Erythroblast (primary cell): ENCODE measurements around the gene ERBB4.
A peak's percentile ranks its signal among the peaks of the same experiment; 100 is the strongest.

ENCODE experiments used
- DNase-seq, 2 experiments: peaks; one replicate each; lab custom pipeline; 2025; lab: John Stamatoyannopoulos, UW
- GATA1 ChIP-seq: IDR thresholded peaks from 2 replicates; pipeline ENCODE4 v1.6.1; 2011; ENCODE audit warnings: low read depth, mild to moderate bottlenecking, control low read depth, low read length, moderate library complexity
- POLR2A ChIP-seq: IDR thresholded peaks from 2 replicates; pipeline ENCODE4 v1.6.1; 2011; ENCODE audit warnings: mild to moderate bottlenecking, low read length

Gene ERBB4

GRCh38 chr2:211468877-211469663 lies 1069.5 kb downstream of the ERBB4 start:
- no peak for TF ChIP-seq POLR2A
- TF ChIP-seq GATA1: no peak
- no peak for DNase-seq

GRCh38 chr2:211468217-211468616 lies 1070.4 kb downstream of the ERBB4 start:
- no peak for DNase-seq
- TF ChIP-seq GATA1 (no peak), POLR2A (no peak)

GRCh38 chr2:211463397-211463796 lies 1075.2 kb downstream of the ERBB4 start:
- TF ChIP-seq POLR2A (no peak), GATA1 (no peak)
- no peak for DNase-seq

- no peak for DNase-seq
- TF ChIP-seq POLR2A: no peak
- no peak for TF ChIP-seq GATA1
Measured at GRCh38 chr2:211458974-211459373, 1079.6 kb downstream of the ERBB4 start.

GRCh38 chr2:211457325-211457724 lies 1081.3 kb downstream of the ERBB4 start:
- no peak for TF ChIP-seq GATA1
- no peak for TF ChIP-seq POLR2A
- no peak for DNase-seq

GRCh38 chr2:211455216-211455841 lies 1083.3 kb downstream of the ERBB4 start:
- DNase-seq: peak; percentile 19 to 51
- TF ChIP-seq GATA1 (no peak), POLR2A (no peak)

- no peak for DNase-seq
- TF ChIP-seq GATA1 (no peak), POLR2A (no peak)
Measured at GRCh38 chr2:211454679-211455078, 1083.9 kb downstream of the ERBB4 start.

GRCh38 chr2:211453311-211453887 lies 1085.2 kb downstream of the ERBB4 start:
- no peak for DNase-seq

GRCh38 chr2:211451642-211452041 lies 1087.0 kb downstream of the ERBB4 start:
- TF ChIP-seq POLR2A (no peak), GATA1 (no peak)
- no peak for DNase-seq

More at GRCh38 chr2:211453311-211453887, 1085.2 kb downstream of the ERBB4 start:
- no peak for TF ChIP-seq POLR2A

GRCh38 chr2:211449819-211450218 lies 1088.8 kb downstream of the ERBB4 start:
- no peak for DNase-seq

GRCh38 chr2:211447548-211447947 lies 1091.1 kb downstream of the ERBB4 start:
- TF ChIP-seq POLR2A: no peak
- no peak for TF ChIP-seq GATA1
- DNase-seq: no peak

More at GRCh38 chr2:211449819-211450218, 1088.8 kb downstream of the ERBB4 start:
- TF ChIP-seq POLR2A: no peak

- TF ChIP-seq GATA1 (no peak), POLR2A (no peak)
- no peak for DNase-seq
Measured at GRCh38 chr2:211440107-211440506, 1098.5 kb downstream of the ERBB4 start.

- DNase-seq: no peak
- no peak for TF ChIP-seq GATA1
- no peak for TF ChIP-seq POLR2A
Measured at GRCh38 chr2:211439011-211439410, 1099.6 kb downstream of the ERBB4 start.

GRCh38 chr2:211437396-211437795 lies 1101.2 kb downstream of the ERBB4 start:
- no peak for TF ChIP-seq POLR2A
- TF ChIP-seq GATA1: no peak
- DNase-seq: no peak
